ENCODE results near the gene PCP4L1. TPM values are rescaled to one million over a fixed set of nuclear protein-coding genes. Genes with fewer than 3 reads are reported as not detected.

Gene PCP4L1
- total RNA-seq (2014; rRNA removed; shearing (Covaris generic)) (not detected in 2 replicates), polyA plus RNA-seq (2016; fragmentation: Nextera tagmentation; extraction: Ambion mirVana) (not detected in 2 replicates)

DNA sequence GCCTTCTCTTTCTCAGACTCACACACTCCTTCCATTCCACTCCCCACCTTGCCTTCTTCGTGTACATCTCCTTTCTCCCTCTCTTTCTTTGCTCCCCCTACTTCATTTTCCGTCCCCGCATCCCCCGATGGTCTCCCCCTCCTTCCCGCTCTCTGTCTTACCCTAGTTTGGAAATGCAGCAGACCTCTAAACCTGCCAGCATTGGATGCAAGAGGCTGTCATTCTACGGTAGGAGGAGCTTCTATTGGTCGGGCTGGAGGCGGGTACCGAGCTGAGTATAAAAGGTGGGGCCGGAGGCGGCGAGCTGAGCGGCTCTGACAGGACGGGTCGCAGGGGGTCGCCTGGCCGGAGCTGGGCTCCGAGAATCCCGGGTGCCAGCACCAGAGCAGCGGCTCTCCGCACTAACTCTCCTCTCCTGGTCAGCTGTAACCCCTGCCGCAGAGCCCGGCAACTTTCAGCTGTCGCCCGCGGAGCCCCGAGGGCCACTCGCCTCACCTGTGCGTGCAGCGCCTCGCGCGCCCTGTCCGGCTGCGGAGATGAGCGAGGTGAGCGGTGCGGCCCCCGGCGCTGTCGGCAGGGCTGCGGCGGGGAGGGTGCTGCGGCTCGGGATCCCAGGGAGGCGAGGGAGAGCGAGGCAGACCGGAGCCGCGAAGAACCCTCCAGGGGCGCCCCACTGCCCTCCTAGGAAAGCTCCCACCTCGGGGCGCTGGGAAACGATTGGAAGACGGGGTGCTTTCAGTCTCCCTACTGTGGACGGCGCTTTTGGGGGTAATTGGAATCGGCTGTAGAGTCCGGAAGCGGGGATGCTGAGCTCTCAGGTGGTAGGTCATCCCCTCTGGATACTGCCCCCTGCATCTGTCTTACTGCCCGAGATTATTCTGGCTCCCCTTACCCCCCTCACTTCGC lies at the start of gene PCP4L1:
PCP4L1 (plus strand) TSS at position 307 of the 906 bp plus-strand sequence; CDS start at position 537, 230 bp downstream.
- DNase-seq = peak; percentile 58
- Histone ChIP-seq H4K20me1 (ENCODE audit: insufficient read depth) (no peaks in the 10 kb centered on the region), H3K4me3 (peak within 1 kb of the TSS; percentile 72), H3F3A (ENCODE audit: insufficient read depth) (no peaks in the 10 kb centered on the region), H3K36me3 (ENCODE audit: low read depth) (no peaks in the 10 kb centered on the region), H3K9ac (no peak within 1 kb of the TSS), H3K27ac (no peak within 1 kb of the TSS), H3K79me2 (ENCODE audit: insufficient read depth) (no peaks in the 10 kb centered on the region), H3K9me3 (ENCODE audit: low read depth) (no peaks in the 10 kb centered on the region), H3K27me3 (replicated peaks; ENCODE audit: insufficient read depth) (peaks cover 41% of the 10 kb centered on the region), H3K4me2 (ENCODE audit: unreplicated experiment) (peak within 1 kb of the TSS; percentile 88), H3K4me1 (ENCODE audit: insufficient read depth) (0 out of 2 replicates have a peak, but pooled peaks cover 4% of the 10 kb centered on the region), H3K9me2 (ENCODE audit: insufficient read depth) (no peaks in the 10 kb centered on the region), H2AFZ (peak within 1 kb of the TSS; percentile 81)
- in situ Hi-C loops (cut with MboI) = no loop called here
- 2 to 3% methylated on average over 50 to 62 of the region's 62 CpGs for WGBS, 2 experiments (ENCODE audit: low coverage in 1 of 2, low lambda C conversion rate in 2 of 2, missing lambda C conversion rate in 2 of 2)
- no peak for TF ChIP-seq EZH2 (IDR thresholded peaks at IDR 0.05; ENCODE audit: insufficient read depth, poor library complexity, severe bottlenecking)
- TF ChIP-seq EZH2phosphoT487 (IDR thresholded peaks at IDR 0.05; ENCODE audit: insufficient read depth, low read depth) = no peak

DNA sequence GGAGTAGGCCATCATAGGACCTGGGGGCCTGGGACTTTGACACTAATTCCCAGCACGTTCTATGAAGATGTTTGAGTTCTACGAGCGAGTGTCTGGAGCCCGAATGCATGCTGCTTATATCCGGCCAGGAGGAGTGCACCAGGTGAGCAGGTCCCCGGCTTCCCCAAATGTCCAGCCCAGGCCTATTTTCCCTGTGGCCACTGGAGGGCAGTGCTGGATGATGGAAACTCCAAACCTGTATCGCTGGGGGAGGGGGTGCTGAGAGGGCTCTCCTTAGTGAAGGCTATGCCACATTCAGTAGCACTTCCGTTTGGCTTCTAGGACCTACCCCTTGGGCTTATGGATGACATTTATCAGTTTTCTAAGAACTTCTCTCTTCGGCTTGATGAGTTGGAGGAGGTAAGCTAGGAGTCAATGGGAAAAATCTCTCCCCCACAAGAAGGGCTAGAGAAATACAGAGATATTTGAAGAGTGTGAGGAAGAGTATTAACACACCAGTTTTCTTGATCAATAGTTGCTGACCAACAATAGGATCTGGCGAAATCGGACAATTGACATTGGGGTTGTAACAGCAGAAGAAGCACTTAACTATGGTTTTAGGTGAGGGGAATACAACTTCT lies 48.6 kb upstream of the PCP4L1 start:
- Histone ChIP-seq H3K4me3 (no peak overlapping the region), H3K27me3 (replicated peaks; ENCODE audit: insufficient read depth) (no peaks in the 10 kb centered on the region), H3F3A (ENCODE audit: insufficient read depth) (peaks cover 25% of the 10 kb centered on the region), H3K27ac (no peak overlapping the region), H3K4me2 (ENCODE audit: unreplicated experiment) (no peak overlapping the region), H3K79me2 (ENCODE audit: insufficient read depth) (peaks cover 37% of the 10 kb centered on the region), H3K4me1 (ENCODE audit: insufficient read depth) (0 out of 2 replicates have a peak, but pooled peaks cover 4% of the 10 kb centered on the region), H3K9ac (no peak overlapping the region), H2AFZ (no peak overlapping the region), H3K36me3 (ENCODE audit: low read depth) (peaks cover 64% of the 10 kb centered on the region), H4K20me1 (ENCODE audit: insufficient read depth) (no peaks in the 10 kb centered on the region), H3K9me3 (ENCODE audit: low read depth) (no peaks in the 10 kb centered on the region), H3K9me2 (ENCODE audit: insufficient read depth) (no peaks in the 10 kb centered on the region)
- 24 to 27% methylated on average over 11 of the region's 11 CpGs for WGBS, 2 experiments (ENCODE audit: low coverage in 1 of 2, low lambda C conversion rate in 2 of 2, missing lambda C conversion rate in 2 of 2)
- peak; percentile 89 for DNase-seq
- in situ Hi-C loops (cut with MboI) = no loop called here
- TF ChIP-seq EZH2 (IDR thresholded peaks at IDR 0.05; ENCODE audit: insufficient read depth, poor library complexity, severe bottlenecking) (no peak), EZH2phosphoT487 (IDR thresholded peaks at IDR 0.05; ENCODE audit: insufficient read depth, low read depth) (no peak)

DNA sequence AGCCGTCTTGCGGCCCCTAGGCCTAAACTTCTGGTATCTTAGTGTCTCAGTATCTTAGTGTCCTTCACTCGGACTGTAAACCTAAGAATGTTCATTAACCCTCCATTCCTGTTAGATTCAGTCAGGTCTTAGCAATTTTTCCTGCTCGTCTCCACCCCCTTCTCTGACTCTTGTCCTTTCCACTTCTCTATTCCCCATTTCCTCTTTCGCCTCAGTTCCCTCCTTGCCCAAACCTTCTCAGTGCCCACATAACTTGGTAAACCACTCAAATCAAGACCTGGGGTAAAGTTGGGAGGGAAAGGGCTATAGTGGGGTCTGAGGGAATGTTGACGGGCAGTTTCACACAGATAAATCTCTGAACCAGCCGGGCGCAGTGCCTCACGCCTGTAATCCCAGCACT lies 44.2 kb upstream of the PCP4L1 start:
- peaks cover 26% of the 10 kb centered on the region for H3K4me1 ChIP-seq (ENCODE audit: insufficient read depth)
- H3K4me3 ChIP-seq = no peak overlapping the region
- H3K9ac ChIP-seq = no peak overlapping the region
- H3K79me2 ChIP-seq (ENCODE audit: insufficient read depth) = peaks cover 9% of the 10 kb centered on the region
- no peak overlapping the region for H2AFZ ChIP-seq
- H3F3A ChIP-seq (ENCODE audit: insufficient read depth) = peaks cover 48% of the 10 kb centered on the region
- no peaks in the 10 kb centered on the region for H3K27me3 ChIP-seq (replicated peaks; ENCODE audit: insufficient read depth)
- no peak for TF ChIP-seq EZH2 (IDR thresholded peaks at IDR 0.05; ENCODE audit: insufficient read depth, poor library complexity, severe bottlenecking)
- TF ChIP-seq EZH2phosphoT487 (IDR thresholded peaks at IDR 0.05; ENCODE audit: insufficient read depth, low read depth) = no peak
- no peak overlapping the region for H3K4me2 ChIP-seq (ENCODE audit: unreplicated experiment)
- no peaks in the 10 kb centered on the region for H3K9me2 ChIP-seq (ENCODE audit: insufficient read depth)
- no peak for DNase-seq
- H3K9me3 ChIP-seq (ENCODE audit: low read depth) = no peaks in the 10 kb centered on the region
- no peak overlapping the region for H3K27ac ChIP-seq
- whole genome bisulfite sequencing, 2 experiments (ENCODE audit: low coverage in 1 of 2, low lambda C conversion rate in 2 of 2, missing lambda C conversion rate in 2 of 2) = 97 to 99% methylated on average over 9 of the region's 9 CpGs
- in situ Hi-C loops (cut with MboI) = no loop called here
- peaks cover 45% of the 10 kb centered on the region for H3K36me3 ChIP-seq (ENCODE audit: low read depth)
- no peaks in the 10 kb centered on the region for H4K20me1 ChIP-seq (ENCODE audit: insufficient read depth)

DNA sequence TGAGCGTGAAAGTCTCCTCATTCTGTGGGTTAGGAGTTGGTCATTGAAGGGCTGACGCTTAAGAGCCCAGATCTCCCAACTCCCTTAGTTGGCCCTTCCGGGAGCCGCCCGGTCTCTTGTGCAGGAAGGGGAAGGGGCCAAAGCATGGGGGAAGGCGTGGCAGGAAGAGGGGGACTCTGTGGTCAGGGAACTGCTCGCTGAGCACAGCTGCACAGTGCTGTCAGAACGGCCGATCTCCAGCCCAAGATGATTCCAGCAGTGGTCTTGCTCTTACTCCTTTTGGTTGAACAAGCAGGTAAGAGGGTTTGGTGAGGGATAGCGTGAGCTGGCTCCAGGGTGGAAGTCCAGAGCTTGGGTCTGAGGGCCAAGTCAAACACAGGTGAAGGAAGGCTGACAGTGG lies 43.5 kb upstream of the PCP4L1 start, which contains the start of gene FCER1G:
FCER1G (plus strand) TSS at position 220 of the 400 bp plus-strand sequence; CDS start at position 247, 27 bp downstream.
- Histone ChIP-seq H3K27ac (peak within 1 kb of the TSS; percentile 99), H3F3A (ENCODE audit: insufficient read depth) (peaks cover 48% of the 10 kb centered on the region), H3K4me2 (ENCODE audit: unreplicated experiment) (no peak within 1 kb of the TSS)

More for the DNA sequence above, 43.5 kb upstream of the PCP4L1 start, which contains the start of gene FCER1G:
- H3K9me2 ChIP-seq (ENCODE audit: insufficient read depth) = no peaks in the 10 kb centered on the region
- no peaks in the 10 kb centered on the region for H4K20me1 ChIP-seq (ENCODE audit: insufficient read depth)
- no peak for DNase-seq
- H3K9ac ChIP-seq = no peak within 1 kb of the TSS
- peaks cover 9% of the 10 kb centered on the region for H3K79me2 ChIP-seq (ENCODE audit: insufficient read depth)
- peaks cover 26% of the 10 kb centered on the region for H3K4me1 ChIP-seq (ENCODE audit: insufficient read depth)
- H3K9me3 ChIP-seq (ENCODE audit: low read depth) = no peaks in the 10 kb centered on the region
- in situ Hi-C loops (cut with MboI) = no loop called here
- no peak within 1 kb of the TSS for H2AFZ ChIP-seq
- H3K36me3 ChIP-seq (ENCODE audit: low read depth) = peaks cover 40% of the 10 kb centered on the region
- 82 to 87% methylated on average over 10 of the region's 10 CpGs for WGBS, 2 experiments (ENCODE audit: low coverage in 1 of 2, low lambda C conversion rate in 2 of 2, missing lambda C conversion rate in 2 of 2)
- TF ChIP-seq EZH2phosphoT487 (IDR thresholded peaks at IDR 0.05; ENCODE audit: insufficient read depth, low read depth) (no peak), EZH2 (IDR thresholded peaks at IDR 0.05; ENCODE audit: insufficient read depth, poor library complexity, severe bottlenecking) (no peak)
- no peak within 1 kb of the TSS for H3K4me3 ChIP-seq
- no peaks in the 10 kb centered on the region for H3K27me3 ChIP-seq (replicated peaks; ENCODE audit: insufficient read depth)

Data from GM23248 (cell line).